GM23248 (cell line): ENCODE data around the gene TGFBI. TPM values are rescaled to one million over a fixed set of nuclear protein-coding genes. Genes with fewer than 3 reads are reported as not detected.

ENCODE experiments used
- DNase-seq: peaks from one replicate; pipeline ENCODE4 v3.0.0-alpha.2; 2015
- H2AFZ ChIP-seq: fragments of 200-600 bp; sonication (generic); 2 replicates; pipeline ENCODE4 v1.6.1; 2016; ENCODE audit warnings: antibody characterized with exemption
- H3F3A ChIP-seq: fragments of 200-600 bp; sonication (generic); 2 replicates; pipeline ENCODE4 v1.6.1; 2016; ENCODE audit warnings: mild to moderate bottlenecking, antibody characterized with exemption, mixed run types; ENCODE audit not compliant: insufficient read depth
- H3K27ac ChIP-seq: fragments of 200-600 bp; sonication (generic); 2 replicates; pipeline ENCODE4 v1.5.1; 2016; ENCODE audit warnings: mild to moderate bottlenecking
- H3K27me3 ChIP-seq: fragments of 200-600 bp; sonication (generic); replicated peaks from 2 replicates; pipeline ENCODE4 v1.6.1; 2016; ENCODE audit warnings: mild to moderate bottlenecking; ENCODE audit not compliant: insufficient read depth
- H3K36me3 ChIP-seq: fragments of 200-600 bp; sonication (generic); 2 replicates; pipeline ENCODE4 v1.6.1; 2016; ENCODE audit warnings: low read depth, mild to moderate bottlenecking
- H3K4me1 ChIP-seq: fragments of 200-600 bp; sonication (generic); 2 replicates; pipeline ENCODE4 v1.6.1; 2016; ENCODE audit warnings: mild to moderate bottlenecking; ENCODE audit not compliant: insufficient read depth
- H3K4me2 ChIP-seq: fragments of 200-600 bp; sonication (generic); one replicate; pipeline ENCODE4 v1.6.1; 2016; ENCODE audit warnings: mild to moderate bottlenecking; ENCODE audit not compliant: unreplicated experiment
- H3K4me3 ChIP-seq: fragments of 200-600 bp; sonication (generic); 2 replicates; pipeline ENCODE4 v1.5.1; 2016; ENCODE audit warnings: mild to moderate bottlenecking
- H3K79me2 ChIP-seq: fragments of 200-600 bp; sonication (generic); 2 replicates; pipeline ENCODE4 v1.6.1; 2016; ENCODE audit warnings: mild to moderate bottlenecking; ENCODE audit not compliant: insufficient read depth
- H3K9ac ChIP-seq: fragments of 200-600 bp; sonication (generic); 2 replicates; pipeline ENCODE4 v1.6.1; 2016; ENCODE audit warnings: mild to moderate bottlenecking
- H3K9me2 ChIP-seq: fragments of 200-600 bp; sonication (generic); 2 replicates; pipeline ENCODE4 v1.6.1; 2016; ENCODE audit warnings: mixed run types, mild to moderate bottlenecking, moderate library complexity; ENCODE audit not compliant: insufficient read depth
- H3K9me3 ChIP-seq: fragments of 200-600 bp; sonication (generic); one replicate; pipeline ENCODE4 v1.6.1; 2017; ENCODE audit warnings: low read depth
- H4K20me1 ChIP-seq: fragments of 200-600 bp; sonication (generic); 2 replicates; pipeline ENCODE4 v1.6.0; 2016; ENCODE audit not compliant: insufficient read depth
- EZH2 ChIP-seq: fragments of 200-600 bp; sonication (generic); IDR thresholded peaks from 2 replicates; pipeline ENCODE4 v1.6.1; 2018; ENCODE audit warnings: antibody characterized with exemption, mild to moderate bottlenecking; ENCODE audit not compliant: insufficient read depth, poor library complexity, severe bottlenecking
- EZH2phosphoT487 ChIP-seq: fragments of 200-600 bp; sonication (generic); IDR thresholded peaks from 2 replicates; pipeline ENCODE4 v1.6.1; 2018; ENCODE audit warnings: antibody characterized with exemption, moderate library complexity, mild to moderate bottlenecking, low read depth; ENCODE audit not compliant: insufficient read depth
- WGBS, 2 experiments: methylation state at CpG; one replicate each; pipeline ENCODE4 v1.1.6; 2015 to 2017; ENCODE audit warnings: low lambda C conversion rate in 2 of 2, low coverage in 1 of 2; ENCODE audit errors: missing lambda C conversion rate in 2 of 2; 5-methylcytosine and 5-hydroxymethylcytosine counted together
- in situ Hi-C: fragments of 300-500 bp; cut with MboI; formaldehyde crosslinking; loops from 2 replicates; pipeline ENCODE4 v1.15.0; 2020
- polyA plus RNA-seq: library from polyadenylated mRNA; unstranded; fragments of >200 nt; fragmentation: Nextera tagmentation; extraction: Ambion mirVana; gene quantifications from 2 replicates; pipeline ENCODE4 v1.2.1, GENCODE V29; 2016
- total RNA-seq: library from RNA; depleted of rRNA; stranded (reverse); fragments of >200 nt; shearing (Covaris generic); gene quantifications from 2 replicates; pipeline ENCODE4 v1.2.3, GENCODE V29; 2014

TGFBI gene
- total and polyA plus RNA-seq, 2 experiments from 2014 or later = 7,109 to 7,159 TPM

DNA sequence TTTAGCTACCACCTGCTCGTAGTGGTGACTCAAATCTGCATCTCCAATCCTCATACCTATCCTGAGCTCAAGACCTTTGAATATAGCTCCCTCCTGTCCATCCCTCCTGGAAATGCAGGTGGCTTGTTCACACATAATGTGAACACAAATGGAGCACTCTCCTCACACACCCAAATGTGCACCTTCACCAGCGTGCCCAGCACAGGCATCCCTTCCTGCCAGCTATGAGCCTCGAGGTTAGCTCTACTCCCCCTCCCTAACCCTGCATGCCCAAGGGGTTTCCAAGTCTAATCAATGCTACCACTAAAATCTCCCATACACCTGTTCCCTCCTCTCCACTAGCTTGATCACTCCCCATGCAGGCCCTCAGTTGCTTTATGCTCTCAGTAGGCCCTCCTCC, 2.2 kb upstream of the TGFBI start:
- H3K4me3 ChIP-seq = no peak overlapping the region
- peaks cover 39% of the 10 kb centered on the region for H3K79me2 ChIP-seq
- H3K27ac ChIP-seq = no peak overlapping the region
- no peaks in the 10 kb centered on the region for H4K20me1 ChIP-seq
- peaks cover 3% of the 10 kb centered on the region; the same call in 1 of the 2 replicates for H3K36me3 ChIP-seq
- peaks cover 59% of the 10 kb centered on the region for H3F3A ChIP-seq
- TF ChIP-seq EZH2 (no peak), EZH2phosphoT487 (no peak)
- peaks cover 46% of the 10 kb centered on the region for H3K4me1 ChIP-seq
- no peak for DNase-seq
- no peak overlapping the region for H3K9ac ChIP-seq
- H3K9me2 ChIP-seq = no peaks in the 10 kb centered on the region
- 98 to 100% methylated on average over 3 of the region's 3 CpGs for WGBS, 2 experiments
- no peak overlapping the region for H3K4me2 ChIP-seq
- in situ Hi-C loops = no loop called here
- no peak overlapping the region for H2AFZ ChIP-seq
- H3K27me3 ChIP-seq = no peaks in the 10 kb centered on the region
- H3K9me3 ChIP-seq = no peaks in the 10 kb centered on the region

DNA sequence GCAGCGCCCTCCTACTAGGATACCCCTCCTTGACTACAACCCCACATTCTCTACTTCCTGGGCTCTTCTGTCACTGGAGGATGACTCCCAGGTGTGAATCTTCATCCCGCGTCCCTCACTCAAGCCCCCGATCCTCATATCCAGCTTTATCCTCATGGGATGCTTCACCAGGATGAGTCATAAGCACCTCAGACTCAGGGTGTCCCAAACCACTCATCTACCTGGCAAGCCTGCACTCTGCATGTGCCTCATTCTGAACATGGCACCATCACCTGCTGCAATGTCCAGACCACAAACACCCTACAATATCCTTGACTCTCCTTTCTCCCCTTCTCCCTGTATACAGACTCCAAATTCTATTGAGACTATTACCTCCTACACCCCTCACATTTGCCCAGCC, 1.5 kb upstream of the TGFBI start:
- Histone ChIP-seq H3F3A (peaks cover 61% of the 10 kb centered on the region), H2AFZ (no peak overlapping the region), H3K4me2 (no peak overlapping the region), H3K4me1 (peaks cover 48% of the 10 kb centered on the region), H3K9me3 (no peaks in the 10 kb centered on the region), H3K4me3 (no peak overlapping the region), H3K36me3 (peaks cover 9% of the 10 kb centered on the region; the same call in 1 of the 2 replicates), H3K79me2 (peaks cover 46% of the 10 kb centered on the region), H3K9ac (no peak overlapping the region), H3K9me2 (no peaks in the 10 kb centered on the region), H3K27ac (no peak overlapping the region), H4K20me1 (no peaks in the 10 kb centered on the region), H3K27me3 (no peaks in the 10 kb centered on the region)
- 95 to 100% methylated on average over 4 of the region's 4 CpGs for WGBS, 2 experiments
- in situ Hi-C loops = no loop called here
- DNase-seq = no peak
- TF ChIP-seq EZH2 (no peak), EZH2phosphoT487 (no peak)

DNA sequence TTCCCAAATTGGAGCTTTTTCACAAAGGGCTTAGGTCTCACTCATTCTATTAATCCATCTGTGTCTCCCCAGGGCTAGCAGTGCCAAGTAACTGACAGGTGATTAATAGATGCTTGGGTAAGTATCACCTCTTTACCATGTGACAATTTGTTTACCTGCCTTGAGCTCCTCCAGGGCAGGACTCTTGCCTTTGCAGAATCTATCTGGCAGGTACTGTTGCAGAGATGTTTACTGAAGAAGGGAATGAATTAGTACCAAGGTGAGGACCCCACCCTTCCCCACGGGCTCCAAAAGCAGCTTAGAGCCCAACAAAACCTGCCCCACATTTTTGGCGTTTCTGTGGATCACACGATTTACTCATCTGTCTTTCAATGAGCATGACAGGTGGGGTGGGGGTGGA, 698 bp upstream of the TGFBI start:
- in situ Hi-C loops = no loop called here
- Histone ChIP-seq H3F3A (peaks cover 65% of the 10 kb centered on the region), H2AFZ (no peak overlapping the region), H3K9me3 (no peaks in the 10 kb centered on the region), H3K4me3 (peak overlapping the region; percentile 81), H3K9ac (peak overlapping the region; percentile 96), H3K36me3 (peaks cover 14% of the 10 kb centered on the region; the same call in 1 of the 2 replicates), H3K9me2 (no peaks in the 10 kb centered on the region), H4K20me1 (no peaks in the 10 kb centered on the region), H3K27ac (peak overlapping the region; percentile 90; the same call in 1 of the 2 replicates), H3K4me2 (no peak overlapping the region), H3K27me3 (no peaks in the 10 kb centered on the region), H3K79me2 (peaks cover 53% of the 10 kb centered on the region), H3K4me1 (peaks cover 54% of the 10 kb centered on the region)
- TF ChIP-seq EZH2phosphoT487 (no peak), EZH2 (no peak)
- 57 to 59% methylated on average over 3 of the region's 3 CpGs for WGBS, 2 experiments
- no peak for DNase-seq

DNA sequence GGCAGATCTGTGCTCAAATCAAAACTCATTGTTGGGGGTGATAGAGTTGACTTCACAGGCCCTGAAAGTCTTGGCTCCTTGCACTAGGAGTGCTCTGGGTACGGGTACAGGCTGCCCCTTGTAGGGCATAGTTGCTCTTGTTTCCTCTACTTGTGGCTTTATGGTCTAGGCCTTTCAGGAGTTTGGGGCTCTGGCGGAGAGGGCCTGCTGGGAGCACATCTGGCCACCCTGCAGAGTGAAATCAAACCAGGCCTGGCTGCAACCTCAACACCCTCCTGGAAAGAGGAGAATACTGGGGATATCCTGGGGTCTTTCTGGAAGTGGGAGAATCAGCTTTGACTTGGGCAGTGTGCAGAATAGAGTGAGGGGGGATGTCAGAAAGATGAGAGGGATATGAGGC, 1.5 kb downstream of the TGFBI start:
- Histone ChIP-seq H3F3A (peaks cover 70% of the 10 kb centered on the region), H3K36me3 (peaks cover 36% of the 10 kb centered on the region), H3K79me2 (peaks cover 73% of the 10 kb centered on the region), H3K9me2 (no peaks in the 10 kb centered on the region), H3K4me2 (peak overlapping the region; percentile 95), H3K4me1 (peaks cover 57% of the 10 kb centered on the region), H3K4me3 (peak overlapping the region; percentile 81), H3K27ac (peak overlapping the region; percentile 90), H3K9ac (peak overlapping the region; percentile 96), H4K20me1 (no peaks in the 10 kb centered on the region), H3K9me3 (no peaks in the 10 kb centered on the region), H2AFZ (no peak overlapping the region), H3K27me3 (no peaks in the 10 kb centered on the region)
- no peak for TF ChIP-seq EZH2phosphoT487
- no peak for TF ChIP-seq EZH2
- WGBS, 2 experiments = 77 to 90% methylated on average over 2 of the region's 2 CpGs
- no peak for DNase-seq
- in situ Hi-C loops = no loop called here
